DND-41 (cell line): ENCODE results near the gene GJA8.

ENCODE experiments used
- ATAC-seq: fragments of 200-7000 bp; cut with Tn5 transposase; 3 replicates; pipeline ENCODE4 v1.9.1; 2021; ENCODE audit warnings: low read depth; ENCODE audit not compliant: insufficient read depth
- DNase-seq: peaks from one replicate; pipeline ENCODE4 v3.0.0-alpha.2; 2020
- H2AFZ ChIP-seq: 2 replicates; pipeline ENCODE4 v1.6.0; 2012; ENCODE audit warnings: low read depth, low read length
- H3K27ac ChIP-seq: 2 replicates; pipeline ENCODE4 v1.5.1; 2012; ENCODE audit warnings: low read length, inconsistent platforms
- H3K27me3 ChIP-seq: fragments of 200-600 bp; sonication (generic); 2 replicates; pipeline ENCODE4 v1.6.0; 2012; ENCODE audit warnings: low read length, mild to moderate bottlenecking, inconsistent platforms; ENCODE audit not compliant: insufficient read depth, poor library complexity
- H3K36me3 ChIP-seq: 2 replicates; pipeline ENCODE4 v1.5.1; 2012; ENCODE audit warnings: low read length, inconsistent platforms; ENCODE audit not compliant: insufficient read depth
- H3K4me1 ChIP-seq: 2 replicates; pipeline ENCODE4 v1.5.1; 2012; ENCODE audit warnings: mild to moderate bottlenecking, low read length; ENCODE audit not compliant: insufficient read depth
- H3K4me2 ChIP-seq: 2 replicates; pipeline ENCODE4 v1.6.0; 2012; ENCODE audit warnings: mild to moderate bottlenecking, moderate library complexity, low read length, inconsistent platforms; ENCODE audit not compliant: insufficient read depth
- H3K4me3 ChIP-seq, 2 experiments: fragments of 200-600 bp in 1 of 2; shearing (Covaris generic) in 1 of 2; 2 replicates each; pipeline ENCODE4 v1.5.1; 2012 to 2016; ENCODE audit warnings: inconsistent platforms in 2 of 2, low read length in 2 of 2, mild to moderate bottlenecking in 2 of 2, low read depth in 1 of 2, moderate library complexity in 1 of 2
- H3K79me2 ChIP-seq: 2 replicates; pipeline ENCODE4 v1.6.0; 2012; ENCODE audit warnings: low read length, inconsistent platforms; ENCODE audit not compliant: insufficient read depth
- H3K9ac ChIP-seq: 2 replicates; pipeline ENCODE4 v1.6.0; 2012; ENCODE audit warnings: low read depth, mild to moderate bottlenecking, inconsistent platforms, low read length, moderate library complexity
- H3K9me3 ChIP-seq: 2 replicates; pipeline ENCODE4 v1.5.1; 2012; ENCODE audit warnings: low read length, moderate library complexity, mild to moderate bottlenecking, inconsistent platforms; ENCODE audit not compliant: insufficient read depth, severe bottlenecking
- H4K20me1 ChIP-seq: 2 replicates; pipeline ENCODE4 v1.6.0; 2012; ENCODE audit warnings: low read length; ENCODE audit not compliant: insufficient read depth
- CTCF ChIP-seq: IDR thresholded peaks from 2 replicates; pipeline ENCODE4 v1.5.1; 2012; ENCODE audit warnings: borderline replicate concordance, low read length, moderate library complexity, mild to moderate bottlenecking; ENCODE audit not compliant: poor library complexity, severe bottlenecking; ENCODE audit errors: extremely low read depth
- EZH2 ChIP-seq: IDR thresholded peaks from 3 replicates; pipeline ENCODE4 v1.6.1; 2012; ENCODE audit warnings: borderline replicate concordance, low read depth, mild to moderate bottlenecking, moderate library complexity, low read length, inconsistent platforms; ENCODE audit not compliant: severe bottlenecking

The GJA8 gene

GRCh38 chr1:147897789-147898188 lies 4.8 kb upstream of the GJA8 start:
- Histone ChIP-seq H3K36me3 (no peaks in the 10 kb centered on the region), H3K9me3 (no peaks in the 10 kb centered on the region), H3K4me1 (no peaks in the 10 kb centered on the region), H2AFZ (no peak overlapping the region), H4K20me1 (no peaks in the 10 kb centered on the region), H3K9ac (no peak overlapping the region), H3K4me2 (no peak overlapping the region), H3K27me3 (peaks cover 12% of the 10 kb centered on the region), H3K79me2 (no peaks in the 10 kb centered on the region), H3K4me3 (no peak overlapping the region), H3K27ac (no peak overlapping the region)
- ATAC-seq, result no peak
- no peak for DNase-seq
- TF ChIP-seq EZH2 (no peak), CTCF (no peak)

DNA sequence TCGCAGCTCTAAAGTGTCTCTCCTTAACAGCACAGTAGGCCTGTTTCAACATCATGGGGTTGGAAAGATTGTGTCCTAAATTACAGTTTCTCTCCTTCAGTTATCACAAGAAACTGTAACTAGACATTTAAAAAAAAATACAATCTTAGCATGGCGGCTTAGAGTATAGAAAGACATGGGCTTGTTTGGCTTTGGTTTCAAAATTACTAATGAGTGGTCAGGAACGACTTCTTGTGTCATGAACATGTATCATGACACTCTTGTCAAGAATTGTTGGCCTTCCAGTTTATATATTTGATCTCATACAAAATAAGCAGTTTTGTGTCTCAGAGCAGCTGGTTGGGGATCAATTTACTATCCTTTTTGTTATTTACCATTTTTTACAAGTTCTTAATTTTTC lies 2.1 kb downstream of the GJA8 start:
- TF ChIP-seq CTCF (no peak), EZH2 (no peak)
- Histone ChIP-seq H3K27me3 (peaks cover 6% of the 10 kb centered on the region), H3K9me3 (no peaks in the 10 kb centered on the region), H3K27ac (no peak overlapping the region), H4K20me1 (no peaks in the 10 kb centered on the region), H3K36me3 (no peaks in the 10 kb centered on the region), H3K79me2 (no peaks in the 10 kb centered on the region), H3K4me1 (no peaks in the 10 kb centered on the region), H3K4me2 (no peak overlapping the region), H3K4me3 (no peak overlapping the region), H3K9ac (no peak overlapping the region), H2AFZ (no peak overlapping the region)
- no peak for ATAC-seq
- DNase-seq, result no peak

DNA sequence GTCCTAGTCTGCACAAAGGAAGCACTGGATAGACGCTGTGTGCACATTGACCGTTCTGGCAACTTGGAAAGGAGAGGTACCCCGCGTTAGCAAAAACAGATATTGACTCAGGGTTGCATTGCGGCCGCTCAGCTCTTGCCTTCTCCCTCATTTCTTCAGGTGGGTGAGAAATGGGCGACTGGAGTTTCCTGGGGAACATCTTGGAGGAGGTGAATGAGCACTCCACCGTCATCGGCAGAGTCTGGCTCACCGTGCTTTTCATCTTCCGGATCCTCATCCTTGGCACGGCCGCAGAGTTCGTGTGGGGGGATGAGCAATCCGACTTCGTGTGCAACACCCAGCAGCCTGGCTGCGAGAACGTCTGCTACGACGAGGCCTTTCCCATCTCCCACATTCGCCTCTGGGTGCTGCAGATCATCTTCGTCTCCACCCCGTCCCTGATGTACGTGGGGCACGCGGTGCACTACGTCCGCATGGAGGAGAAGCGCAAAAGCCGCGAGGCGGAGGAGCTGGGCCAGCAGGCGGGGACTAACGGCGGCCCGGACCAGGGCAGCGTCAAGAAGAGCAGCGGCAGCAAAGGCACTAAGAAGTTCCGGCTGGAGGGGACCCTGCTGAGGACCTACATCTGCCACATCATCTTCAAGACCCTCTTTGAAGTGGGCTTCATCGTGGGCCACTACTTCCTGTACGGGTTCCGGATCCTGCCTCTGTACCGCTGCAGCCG lies 5.4 kb downstream of the GJA8 start:
- Histone ChIP-seq H3K79me2 (no peaks in the 10 kb centered on the region), H3K36me3 (no peaks in the 10 kb centered on the region), H3K27me3 (peaks cover 21% of the 10 kb centered on the region), H3K9ac (no peak overlapping the region), H3K27ac (no peak overlapping the region), H3K9me3 (no peaks in the 10 kb centered on the region), H3K4me1 (no peaks in the 10 kb centered on the region), H4K20me1 (no peaks in the 10 kb centered on the region), H3K4me2 (no peak overlapping the region), H3K4me3 (no peak overlapping the region), H2AFZ (no peak overlapping the region)
- no peak for ATAC-seq
- DNase-seq, result no peak
- no peak for TF ChIP-seq EZH2
- no peak for TF ChIP-seq CTCF

DNA sequence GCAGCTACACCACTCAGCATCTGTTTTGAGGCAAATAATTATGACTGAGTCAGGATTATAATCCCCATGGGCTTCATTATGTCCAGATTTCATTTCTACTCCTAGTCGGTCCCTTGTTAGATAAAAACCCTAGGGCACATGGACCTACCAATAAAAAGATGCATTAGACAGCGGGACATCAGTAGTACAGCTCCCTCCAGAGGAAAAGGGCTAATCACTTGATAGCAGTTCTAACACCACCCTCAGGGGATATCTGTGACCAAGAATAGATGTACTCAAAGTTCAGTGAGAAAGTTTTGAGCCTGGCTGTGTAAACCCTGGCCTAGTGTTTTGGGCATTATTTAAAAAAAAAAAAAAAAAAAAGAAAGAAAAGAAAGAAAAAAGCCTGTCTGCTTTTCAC lies 10.0 kb downstream of the GJA8 start:
- Histone ChIP-seq H3K27ac (no peak overlapping the region), H3K4me1 (no peaks in the 10 kb centered on the region), H4K20me1 (no peaks in the 10 kb centered on the region), H3K27me3 (peaks cover 32% of the 10 kb centered on the region), H3K4me2 (no peak overlapping the region), H3K36me3 (no peaks in the 10 kb centered on the region), H2AFZ (no peak overlapping the region), H3K4me3 (no peak overlapping the region), H3K79me2 (no peaks in the 10 kb centered on the region), H3K9me3 (no peaks in the 10 kb centered on the region), H3K9ac (no peak overlapping the region)
- DNase-seq (no peak), ATAC-seq (no peak)
- TF ChIP-seq EZH2, result no peak
